GM19463 (cell line): ENCODE data around the gene MORF4L2.
A peak's percentile ranks its signal among the peaks of the same experiment; 100 is the strongest.

Source experiments
- ATAC-seq: cut with Tn5 transposase; IDR thresholded peaks from one replicate; pipeline ENCODE4 v1.9.1; 2021; ENCODE audit warnings: mild to moderate bottlenecking, moderate library complexity; ENCODE audit not compliant: unreplicated experiment

Gene MORF4L2

GRCh38 chrX:103686199-103687072 lies at the start of gene MORF4L2:
Gene MORF4L2 (minus strand): TSS chrX:103686699. CDS start chrX:103677027, 9,672 bp downstream.
- ATAC-seq = peak; percentile 79

GRCh38 chrX:103734125-103734760 lies 47.7 kb upstream of the MORF4L2 start:
- no peak for ATAC-seq

GRCh38 chrX:103733017-103733416 lies 46.5 kb upstream of the MORF4L2 start:
- ATAC-seq = no peak

GRCh38 chrX:103730796-103731493 lies 44.4 kb upstream of the MORF4L2 start:
- ATAC-seq = no peak

GRCh38 chrX:103730147-103730795 lies 43.8 kb upstream of the MORF4L2 start:
- ATAC-seq = no peak

GRCh38 chrX:103729015-103729414 lies 42.5 kb upstream of the MORF4L2 start:
- no peak for ATAC-seq

- ATAC-seq = no peak
These were observed 40.6 kb upstream of the MORF4L2 start for GRCh38 chrX:103727115-103727514.

GRCh38 chrX:103726477-103726876 lies 40.0 kb upstream of the MORF4L2 start:
- no peak for ATAC-seq

GRCh38 chrX:103722505-103722904 lies 36.0 kb upstream of the MORF4L2 start:
- ATAC-seq = no peak

GRCh38 chrX:103718120-103718519 lies 31.6 kb upstream of the MORF4L2 start:
- no peak for ATAC-seq

GRCh38 chrX:103716962-103717361 lies 30.5 kb upstream of the MORF4L2 start:
- ATAC-seq = no peak

GRCh38 chrX:103710609-103711008 lies 24.1 kb upstream of the MORF4L2 start, which contains the start of gene TMEM31:
Gene TMEM31 (plus strand): TSS chrX:103710909. CDS start chrX:103712259, 1,350 bp downstream.
- no peak for ATAC-seq

- ATAC-seq = no peak
These were observed 18.4 kb upstream of the MORF4L2 start for GRCh38 chrX:103704863-103705262.

- no peak for ATAC-seq
These were observed 12.7 kb upstream of the MORF4L2 start for GRCh38 chrX:103699243-103699642.

- no peak for ATAC-seq
These were observed 11.2 kb upstream of the MORF4L2 start for GRCh38 chrX:103697687-103698086.

- no peak for ATAC-seq
These were observed 4.6 kb upstream of the MORF4L2 start for GRCh38 chrX:103691059-103691458.

GRCh38 chrX:103688946-103689345 lies 2.4 kb upstream of the MORF4L2 start:
- ATAC-seq = no peak

- ATAC-seq = no peak
These were observed 1.2 kb upstream of the MORF4L2 start for GRCh38 chrX:103687696-103688201.

GRCh38 chrX:103687073-103687695 lies 685 bp upstream of the MORF4L2 start:
- ATAC-seq = peak; percentile 53

- no peak for ATAC-seq
These were observed 1.1 kb downstream of the MORF4L2 start for GRCh38 chrX:103685396-103685795.
